ENCODE measurements around the gene SERINC5.
"Not testable (repeated sequence)": the region's sequence is repeated elsewhere in the genome, so short reads cannot be mapped to it uniquely, and the experiment has no call there.

SERINC5 gene

GRCh38 chr5:80140496-80140895, 115.4 kb downstream of the SERINC5 start:
- no peaks in the 10 kb centered on the region for H3K4me1 ChIP-seq (ENCODE audit: low read length)
- H3K27ac ChIP-seq (ENCODE audit: low read length), result no peak overlapping the region
- TF ChIP-seq EZH2phosphoT487 (IDR thresholded peaks at IDR 0.05; ENCODE audit: low read length) (no peak), EZH2 (optimal IDR thresholded peaks at IDR 0.05; ENCODE audit: low read depth, low read length) (no peak), CTCF (IDR thresholded peaks at IDR 0.05; ENCODE audit: low read length) (no peak)
- H3K79me2 ChIP-seq (ENCODE audit: low read length), result no peaks in the 10 kb centered on the region
- H3F3A ChIP-seq (ENCODE audit: insufficient read depth, low read length), result no peaks in the 10 kb centered on the region
- H2AFZ ChIP-seq (ENCODE audit: low read length), result no peak overlapping the region
- no peaks in the 10 kb centered on the region for H4K20me1 ChIP-seq (ENCODE audit: insufficient read depth, low read length)
- H3K9ac ChIP-seq (ENCODE audit: low read length), result no peak overlapping the region
- H3K36me3 ChIP-seq (replicated peaks; ENCODE audit: insufficient read depth, low read length), result no peaks in the 10 kb centered on the region
- H3K4me2 ChIP-seq (ENCODE audit: low read depth, low read length), result no peak overlapping the region
- no peaks in the 10 kb centered on the region for H3K9me2 ChIP-seq (replicated peaks; ENCODE audit: insufficient read depth, low read length)
- no peak overlapping the region for H3K4me3 ChIP-seq (ENCODE audit: low read length)
- no peak for DNase-seq
- no peaks in the 10 kb centered on the region for H3K27me3 ChIP-seq (replicated peaks; ENCODE audit: insufficient read depth, low read length)
- H3K9me3 ChIP-seq (replicated peaks; ENCODE audit: insufficient read depth, low read length), result no peaks in the 10 kb centered on the region

GRCh38 chr5:80139466-80139972, 116.3 kb downstream of the SERINC5 start:
- no peaks in the 10 kb centered on the region for H3K36me3 ChIP-seq (replicated peaks; ENCODE audit: insufficient read depth, low read length)
- H3K4me1 ChIP-seq (ENCODE audit: low read length), result no peaks in the 10 kb centered on the region

GRCh38 chr5:80138486-80138885, 117.4 kb downstream of the SERINC5 start:
- no peaks in the 10 kb centered on the region for H3F3A ChIP-seq (ENCODE audit: insufficient read depth, low read length)
- no peak overlapping the region for H3K4me3 ChIP-seq (ENCODE audit: low read length)
- no peak overlapping the region for H2AFZ ChIP-seq (ENCODE audit: low read length)
- H3K9me3 ChIP-seq (replicated peaks; ENCODE audit: insufficient read depth, low read length), result no peaks in the 10 kb centered on the region
- no peaks in the 10 kb centered on the region for H3K36me3 ChIP-seq (replicated peaks; ENCODE audit: insufficient read depth, low read length)
- H4K20me1 ChIP-seq (ENCODE audit: insufficient read depth, low read length), result no peaks in the 10 kb centered on the region
- H3K9me2 ChIP-seq (replicated peaks; ENCODE audit: insufficient read depth, low read length), result no peaks in the 10 kb centered on the region
- no peaks in the 10 kb centered on the region for H3K4me1 ChIP-seq (ENCODE audit: low read length)
- H3K27me3 ChIP-seq (replicated peaks; ENCODE audit: insufficient read depth, low read length), result no peaks in the 10 kb centered on the region
- DNase-seq, result no peak
- no peaks in the 10 kb centered on the region for H3K79me2 ChIP-seq (ENCODE audit: low read length)
- TF ChIP-seq EZH2 (optimal IDR thresholded peaks at IDR 0.05; ENCODE audit: low read depth, low read length), result no peak
- no peak for TF ChIP-seq CTCF (IDR thresholded peaks at IDR 0.05; ENCODE audit: low read length)
- TF ChIP-seq EZH2phosphoT487 (IDR thresholded peaks at IDR 0.05; ENCODE audit: low read length), result no peak
- H3K27ac ChIP-seq (ENCODE audit: low read length), result no peak overlapping the region
- H3K9ac ChIP-seq (ENCODE audit: low read length), result no peak overlapping the region
- H3K4me2 ChIP-seq (ENCODE audit: low read depth, low read length), result no peak overlapping the region

More at GRCh38 chr5:80139466-80139972, 116.3 kb downstream of the SERINC5 start:
- H3K4me3 ChIP-seq (ENCODE audit: low read length), result no peak overlapping the region
- H3K79me2 ChIP-seq (ENCODE audit: low read length), result no peaks in the 10 kb centered on the region
- no peaks in the 10 kb centered on the region for H3K9me3 ChIP-seq (replicated peaks; ENCODE audit: insufficient read depth, low read length)
- no peaks in the 10 kb centered on the region for H3K27me3 ChIP-seq (replicated peaks; ENCODE audit: insufficient read depth, low read length)
- DNase-seq, result no peak
- no peak overlapping the region for H3K9ac ChIP-seq (ENCODE audit: low read length)
- H2AFZ ChIP-seq (ENCODE audit: low read length), result no peak overlapping the region
- H3F3A ChIP-seq (ENCODE audit: insufficient read depth, low read length), result no peaks in the 10 kb centered on the region
- H3K27ac ChIP-seq (ENCODE audit: low read length), result no peak overlapping the region
- no peaks in the 10 kb centered on the region for H4K20me1 ChIP-seq (ENCODE audit: insufficient read depth, low read length)
- no peaks in the 10 kb centered on the region for H3K9me2 ChIP-seq (replicated peaks; ENCODE audit: insufficient read depth, low read length)
- no peak overlapping the region for H3K4me2 ChIP-seq (ENCODE audit: low read depth, low read length)
- TF ChIP-seq CTCF (IDR thresholded peaks at IDR 0.05; ENCODE audit: low read length), result no peak
- no peak for TF ChIP-seq EZH2 (optimal IDR thresholded peaks at IDR 0.05; ENCODE audit: low read depth, low read length)
- TF ChIP-seq EZH2phosphoT487 (IDR thresholded peaks at IDR 0.05; ENCODE audit: low read length), result no peak

GRCh38 chr5:80136798-80137197, 119.0 kb downstream of the SERINC5 start:
- H3K27me3 ChIP-seq (replicated peaks; ENCODE audit: insufficient read depth, low read length); H2AFZ ChIP-seq (ENCODE audit: low read length); H3K4me2 ChIP-seq (ENCODE audit: low read depth, low read length); DNase-seq; H3K4me3 ChIP-seq (ENCODE audit: low read length); H3K9ac ChIP-seq (ENCODE audit: low read length); H3K79me2 ChIP-seq (ENCODE audit: low read length); H3K9me3 ChIP-seq (replicated peaks; ENCODE audit: insufficient read depth, low read length); H4K20me1 ChIP-seq (ENCODE audit: insufficient read depth, low read length); H3K9me2 ChIP-seq (replicated peaks; ENCODE audit: insufficient read depth, low read length); H3K4me1 ChIP-seq (ENCODE audit: low read length); H3K36me3 ChIP-seq (replicated peaks; ENCODE audit: insufficient read depth, low read length); H3K27ac ChIP-seq (ENCODE audit: low read length); H3F3A ChIP-seq (ENCODE audit: insufficient read depth, low read length): not testable (repeated sequence)

Measured in MM.1S (cell line).